GM19025 (cell line): ENCODE results near the gene ACTMAP.
A peak's percentile ranks its signal among the peaks of the same experiment; 100 is the strongest.
"Not testable (repeated sequence)": the region's sequence is repeated elsewhere in the genome, so short reads cannot be mapped to it uniquely, and the experiment has no call there.

ENCODE experiments used
- ATAC-seq: cut with Tn5 transposase; IDR thresholded peaks from one replicate; pipeline ENCODE4 v1.9.1; 2021; ENCODE audit warnings: mild to moderate bottlenecking, low read depth, moderate library complexity; ENCODE audit not compliant: unreplicated experiment

Gene ACTMAP

GRCh38 chr19:40776932-40777644 is 26.8 kb upstream of the ACTMAP start:
- ATAC-seq: peak; percentile 67

- ATAC-seq: no peak
Measured at GRCh38 chr19:40776364-40776763, 26.1 kb upstream of the ACTMAP start.

GRCh38 chr19:40775632-40776022 is 25.4 kb upstream of the ACTMAP start:
- ATAC-seq: no peak

GRCh38 chr19:40774916-40775631 is 24.8 kb upstream of the ACTMAP start, which contains the start of gene MIA:
Gene MIA (plus strand): TSS chr19:40775521. CDS start chr19:40775543, 22 bp downstream.
- no peak for ATAC-seq

- not testable (repeated sequence) for ATAC-seq
Measured at GRCh38 chr19:40771101-40771862, 21.0 kb upstream of the ACTMAP start.

- no peak for ATAC-seq
Measured at GRCh38 chr19:40768869-40769268, 18.6 kb upstream of the ACTMAP start.

- not testable (repeated sequence) for ATAC-seq
Measured at GRCh38 chr19:40766385-40766784, 16.1 kb upstream of the ACTMAP start.

- no peak for ATAC-seq
Measured at GRCh38 chr19:40763963-40764362, 13.7 kb upstream of the ACTMAP start.

- ATAC-seq: no peak
Measured at GRCh38 chr19:40763526-40763925, 13.2 kb upstream of the ACTMAP start.

GRCh38 chr19:40762754-40763470 is 12.6 kb upstream of the ACTMAP start:
- no peak for ATAC-seq

- no peak for ATAC-seq
Measured at GRCh38 chr19:40759352-40759751, 9.1 kb upstream of the ACTMAP start.

- no peak for ATAC-seq
Measured at GRCh38 chr19:40758491-40758890, 8.2 kb upstream of the ACTMAP start.

- no peak for ATAC-seq
Measured at GRCh38 chr19:40756502-40757110, 6.3 kb upstream of the ACTMAP start.

- no peak for ATAC-seq
Measured at GRCh38 chr19:40755791-40756190, 5.5 kb upstream of the ACTMAP start.

- ATAC-seq: no peak
Measured at GRCh38 chr19:40755248-40755624, 5.0 kb upstream of the ACTMAP start.

- ATAC-seq: no peak
Measured at GRCh38 chr19:40754611-40755247, 4.5 kb upstream of the ACTMAP start.

GRCh38 chr19:40752257-40752781 is 2.0 kb upstream of the ACTMAP start:
- no peak for ATAC-seq

GRCh38 chr19:40750874-40751537 is 729 bp upstream of the ACTMAP start, which contains the start of gene SNRPA:
Gene SNRPA (plus strand): TSS chr19:40751203. CDS start chr19:40751409, 206 bp downstream.
- peak; percentile 37 for ATAC-seq

- ATAC-seq: no peak
Measured at GRCh38 chr19:40747536-40747935, 2.7 kb downstream of the ACTMAP start.
